Activated T-cell treated with anti-CD3 and anti-CD28 coated beads for 1 hour (primary cell): Measurements from ENCODE around the gene YTHDC1.

ENCODE experiments used
- DNase-seq: peaks from one replicate; pipeline ENCODE4 v3.0.0-alpha.2; 2020; ENCODE audit warnings: low read depth

Gene YTHDC1

DNA sequence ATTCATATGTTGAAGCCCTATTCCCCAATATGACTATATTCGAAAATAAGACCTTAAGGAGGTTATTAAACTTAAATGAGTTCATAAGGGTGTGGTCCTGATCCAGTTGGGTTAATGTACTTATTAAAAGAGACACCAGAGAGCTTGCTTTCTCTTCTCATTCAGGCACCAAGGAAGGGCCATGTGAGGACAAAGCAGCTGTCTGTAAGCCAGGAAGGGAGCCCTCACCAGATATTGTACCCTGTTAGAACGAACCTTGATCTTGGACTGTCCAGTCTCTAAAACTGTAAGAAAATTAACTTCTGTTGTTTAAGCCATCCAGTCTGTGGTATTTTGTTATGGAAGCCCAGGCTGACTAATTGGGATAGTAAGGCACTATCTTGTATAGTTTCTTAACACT is 9.1 kb upstream of the YTHDC1 start:
- no peak for DNase-seq

DNA sequence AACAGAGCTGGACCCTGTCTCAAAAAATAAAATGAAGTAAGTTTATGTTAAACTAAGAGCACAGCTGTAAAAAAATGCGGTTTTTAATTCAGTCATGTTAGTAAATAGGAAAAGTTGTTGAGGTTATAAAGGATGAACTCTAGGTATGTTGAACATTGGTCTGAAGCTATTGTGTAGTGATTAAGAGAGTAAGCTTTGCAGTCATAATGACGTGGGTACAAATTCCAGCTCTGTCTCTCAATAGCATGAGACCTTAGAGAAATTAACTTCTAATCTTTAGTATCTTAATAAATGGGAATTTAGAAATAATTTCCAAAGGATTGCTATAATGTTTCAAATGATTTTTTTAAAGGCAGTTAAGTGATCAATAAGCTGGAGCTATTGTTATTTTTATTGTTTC is 2.9 kb upstream of the YTHDC1 start:
- DNase-seq, result no peak

DNA sequence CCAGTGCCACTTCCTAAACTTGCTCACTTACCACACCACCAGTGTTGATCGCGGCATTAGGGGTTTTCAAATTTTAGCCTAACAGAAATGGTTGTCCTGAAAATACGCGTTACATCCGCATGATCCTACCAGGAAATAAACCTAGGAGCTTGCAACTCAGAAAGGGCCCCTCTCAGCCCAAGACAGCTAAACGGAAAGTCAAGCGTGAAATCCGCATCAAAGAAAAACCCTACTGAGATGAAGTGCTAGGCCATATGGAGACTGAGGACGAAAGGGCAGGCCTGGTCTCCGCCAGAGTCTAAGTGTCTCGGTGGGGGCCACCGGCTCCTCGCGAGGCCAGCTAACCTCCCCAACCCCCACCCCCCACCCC is 626 bp downstream of the YTHDC1 start:
- no peak for DNase-seq

DNA sequence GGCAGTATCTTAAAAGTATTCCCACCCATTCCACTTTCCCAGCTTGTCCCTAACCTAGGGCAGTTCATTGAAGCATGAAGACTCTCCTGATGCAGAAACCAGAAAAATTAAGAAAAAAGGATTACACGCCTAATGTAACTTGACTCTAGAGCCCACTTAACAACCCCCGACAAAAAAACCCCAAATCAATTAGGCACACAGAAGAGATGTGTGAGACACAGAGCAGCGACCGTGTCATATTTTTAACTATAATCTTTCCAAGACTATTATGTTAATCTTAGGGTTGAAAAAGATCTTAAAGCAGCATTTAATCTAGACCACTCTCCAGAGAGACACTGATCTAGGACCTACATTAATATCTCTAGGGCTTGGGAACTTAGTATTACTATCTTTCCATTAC is 1.3 kb downstream of the YTHDC1 start:
- DNase-seq, result no peak

DNA sequence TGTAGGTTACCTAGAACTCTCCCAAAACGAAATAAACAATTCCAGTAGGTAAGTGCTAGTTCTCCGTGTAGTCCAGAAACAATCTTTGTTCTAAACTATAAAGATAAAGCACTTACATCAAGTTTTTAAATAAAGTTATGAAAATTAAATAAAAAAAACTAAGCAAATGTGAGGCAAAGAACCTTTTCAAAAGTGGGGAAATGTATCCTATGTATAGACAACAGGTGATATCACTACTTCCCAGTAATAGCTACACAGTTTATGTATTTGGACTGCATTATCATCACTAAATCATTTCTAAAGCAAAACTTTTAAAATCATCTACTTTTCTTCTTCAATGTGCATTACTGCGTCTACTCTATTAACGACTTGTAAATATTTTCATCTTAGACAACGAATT is 2.0 kb downstream of the YTHDC1 start:
- no peak for DNase-seq

DNA sequence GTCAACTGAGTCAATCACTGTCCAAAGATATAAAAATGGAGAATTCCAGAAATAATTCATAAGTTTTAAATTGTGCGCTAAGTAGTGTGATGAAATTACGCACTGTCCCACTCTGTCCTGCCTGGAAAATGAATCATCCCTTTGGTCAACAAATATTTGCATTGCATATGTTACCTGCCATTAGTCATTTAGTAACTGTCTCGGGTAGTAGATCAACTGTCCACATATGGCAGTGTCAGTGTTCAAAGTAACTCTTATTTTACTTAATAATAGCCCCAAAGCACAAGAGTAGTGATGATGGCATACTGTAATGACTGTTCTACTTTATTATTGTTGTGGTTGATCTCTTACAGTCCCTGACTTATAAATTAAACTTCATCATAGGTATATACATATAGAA is 3.4 kb downstream of the YTHDC1 start:
- no peak for DNase-seq

DNA sequence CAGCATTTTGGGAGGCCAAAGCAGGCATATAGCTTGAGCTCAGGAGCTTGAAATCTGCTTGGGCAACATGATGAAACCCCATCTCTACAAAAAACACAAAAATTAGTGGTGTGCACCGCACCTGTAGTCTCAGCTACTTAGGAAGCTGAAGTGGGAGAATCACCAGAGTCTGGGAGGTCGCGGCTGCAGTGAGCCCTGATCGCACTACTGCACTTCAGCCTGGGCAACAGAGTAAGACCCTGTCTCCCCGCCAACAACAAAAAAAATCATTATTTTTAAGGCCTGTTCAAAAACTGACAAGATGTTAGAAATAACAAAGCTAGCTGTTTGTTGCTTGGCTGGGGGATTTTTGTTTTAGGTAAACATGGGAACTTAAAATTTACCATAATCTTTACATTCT is 5.1 kb downstream of the YTHDC1 start:
- no peak for DNase-seq

DNA sequence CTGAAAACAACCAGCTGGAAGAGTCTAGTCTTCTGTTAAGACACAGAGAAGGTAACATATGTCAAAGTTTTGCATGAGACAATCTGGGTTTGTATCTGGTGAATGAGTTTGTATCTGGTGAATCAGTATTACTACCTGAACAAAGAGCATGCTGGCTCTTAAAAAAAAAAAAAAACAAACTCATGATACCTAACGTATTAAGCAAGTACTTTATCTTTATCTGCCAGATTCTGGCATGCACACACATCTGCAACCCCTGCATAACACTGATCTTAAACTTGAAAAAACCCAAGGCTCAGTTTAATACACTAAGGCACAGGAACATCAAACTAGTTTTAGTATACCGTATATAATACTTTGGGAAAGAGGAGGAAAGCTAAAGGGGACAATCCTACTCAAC is 5.8 kb downstream of the YTHDC1 start:
- DNase-seq, result no peak

DNA sequence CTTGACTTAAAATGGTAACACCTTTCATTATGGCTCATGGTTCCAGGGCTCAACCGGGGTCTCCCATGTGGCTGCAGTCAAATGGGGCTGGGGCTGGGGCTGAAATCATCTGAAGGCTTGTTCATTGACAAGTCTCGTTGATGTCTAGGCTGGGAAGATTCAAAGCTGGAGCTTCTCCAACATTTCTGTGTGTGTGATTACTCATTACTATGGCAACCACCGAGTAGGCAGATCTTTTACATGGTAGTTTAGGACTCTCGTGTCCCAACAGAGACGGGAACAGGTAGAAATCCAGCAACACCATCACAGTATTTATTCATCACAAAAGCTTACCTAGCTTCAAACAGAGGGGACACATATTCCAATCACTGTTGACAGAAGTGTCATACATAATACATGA is 7.8 kb downstream of the YTHDC1 start:
- DNase-seq, result no peak

DNA sequence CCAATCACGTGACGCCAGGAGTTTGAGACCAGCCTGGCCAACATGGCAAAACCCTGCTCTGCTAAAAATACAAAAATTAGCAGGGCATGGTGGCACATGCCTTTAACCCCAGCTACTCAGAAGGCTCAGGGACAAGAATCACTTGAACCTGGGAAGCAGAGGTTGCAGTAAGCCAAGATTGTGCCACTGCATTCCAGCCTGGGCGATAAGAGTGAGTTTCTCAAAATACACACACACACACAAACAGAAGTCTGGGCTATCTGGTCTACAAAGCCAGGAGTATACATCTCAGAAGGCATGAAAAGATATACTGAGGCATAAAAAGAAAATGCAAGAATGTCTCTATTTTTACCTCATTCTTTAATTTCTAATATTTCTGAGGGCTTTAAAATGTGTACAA is 11.3 kb downstream of the YTHDC1 start:
- DNase-seq, result no peak

DNA sequence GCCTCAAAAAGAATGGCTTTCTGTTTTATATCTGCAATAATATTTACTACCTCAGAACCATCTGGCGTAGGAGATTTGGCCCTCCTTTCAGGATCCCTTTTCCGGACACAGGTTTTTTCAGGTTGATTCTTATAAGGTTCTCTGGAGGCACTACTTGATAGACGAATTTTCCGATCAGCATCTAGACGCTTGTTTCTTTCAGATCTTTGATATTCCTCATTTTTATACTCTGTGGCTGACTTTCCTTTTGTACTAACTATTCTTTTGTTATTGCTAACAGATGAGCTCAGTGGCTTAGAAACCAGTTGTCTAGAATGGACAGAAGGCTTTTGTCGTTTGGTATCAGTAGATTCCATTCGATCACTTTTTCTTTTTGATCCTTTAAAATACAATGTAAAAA is 12.4 kb downstream of the YTHDC1 start:
- no peak for DNase-seq

DNA sequence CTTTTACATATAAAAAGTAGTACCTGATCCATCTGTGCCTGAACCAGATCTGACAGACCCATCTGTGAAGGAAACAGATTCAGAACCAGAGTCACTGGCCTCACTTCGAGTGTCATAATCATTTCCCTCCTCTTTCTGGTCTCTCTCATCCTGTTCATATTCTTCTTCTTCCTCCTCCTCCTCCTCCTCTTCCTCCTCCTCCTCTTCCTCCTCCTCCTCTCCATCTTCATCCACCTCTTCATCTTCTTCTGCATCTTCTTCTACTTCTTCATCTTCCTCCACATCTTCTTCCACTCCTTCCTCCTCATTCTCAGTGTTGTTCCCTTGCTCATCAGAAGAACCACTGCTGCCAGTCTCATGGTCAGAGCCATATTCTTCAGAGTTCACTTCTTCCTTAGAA is 12.9 kb downstream of the YTHDC1 start:
- DNase-seq, result no peak

DNA sequence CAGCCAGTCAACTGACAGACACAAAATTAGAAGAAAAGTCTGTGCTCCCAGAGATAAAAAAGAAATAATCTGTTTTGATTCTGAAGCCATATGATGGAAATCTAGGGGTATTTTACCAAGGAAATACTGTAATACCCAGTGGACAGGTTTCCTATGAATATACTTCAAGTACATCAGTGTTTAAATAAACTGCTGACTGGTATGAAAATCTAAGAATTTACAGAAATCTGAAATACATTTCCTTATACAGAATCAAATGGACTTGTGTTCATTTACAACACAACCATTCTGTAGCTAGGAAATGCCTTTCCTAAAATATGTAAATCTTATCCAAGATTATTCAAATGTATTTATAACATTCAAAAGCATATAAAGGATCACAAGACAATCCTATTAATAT is 13.4 kb downstream of the YTHDC1 start:
- no peak for DNase-seq

DNA sequence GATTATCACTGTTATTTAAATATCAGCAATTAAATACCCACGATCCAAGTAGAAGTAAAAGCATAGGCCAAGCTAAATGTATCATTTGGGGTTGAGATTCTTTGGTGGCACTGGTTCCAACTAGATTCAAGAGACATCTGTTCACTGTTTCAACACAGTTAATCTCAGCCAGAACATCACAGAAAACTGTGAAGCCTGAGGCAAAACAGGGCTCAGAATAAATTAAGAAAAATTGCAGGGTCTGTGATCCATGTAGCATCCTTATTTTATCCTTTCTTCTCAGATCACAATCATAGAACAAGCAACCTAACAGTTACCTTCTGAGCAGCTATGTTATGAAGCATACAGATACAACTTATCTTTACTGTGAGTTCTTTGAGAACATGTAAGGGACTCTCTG is 23.7 kb downstream of the YTHDC1 start:
- no peak for DNase-seq

DNA sequence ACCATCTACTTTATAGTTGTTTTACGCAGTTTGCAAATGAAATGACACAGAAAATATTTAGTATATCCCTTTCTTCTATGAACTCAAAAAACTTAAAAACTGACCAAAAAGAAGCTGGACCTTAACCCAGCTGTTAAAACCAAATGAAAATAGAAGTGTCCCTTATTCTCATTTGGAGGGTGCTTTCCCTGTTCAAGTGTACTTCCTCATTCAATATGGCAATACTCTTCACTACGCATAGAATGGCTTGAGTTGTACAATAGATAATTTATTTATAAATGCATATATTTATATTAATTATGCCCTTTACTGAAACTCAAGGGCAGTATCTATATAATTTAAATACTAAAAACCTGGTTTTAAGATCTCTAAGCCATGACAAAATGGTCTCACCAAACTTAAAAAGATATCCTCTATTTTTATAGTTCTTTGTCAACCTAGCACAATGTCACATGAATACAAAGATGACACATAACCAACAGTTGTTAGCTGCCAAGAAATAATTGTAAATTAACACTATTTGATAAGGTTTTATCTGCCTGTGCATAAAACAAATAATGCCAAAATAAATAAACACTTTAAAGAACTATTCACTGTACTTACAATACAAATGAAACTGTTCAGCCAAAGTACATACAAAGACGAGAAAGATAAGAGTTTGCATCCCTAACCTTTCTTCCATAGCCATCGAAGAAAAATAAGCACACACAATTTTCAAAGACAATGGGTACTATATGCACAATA is 25.2 kb downstream of the YTHDC1 start:
- DNase-seq, result no peak

DNA sequence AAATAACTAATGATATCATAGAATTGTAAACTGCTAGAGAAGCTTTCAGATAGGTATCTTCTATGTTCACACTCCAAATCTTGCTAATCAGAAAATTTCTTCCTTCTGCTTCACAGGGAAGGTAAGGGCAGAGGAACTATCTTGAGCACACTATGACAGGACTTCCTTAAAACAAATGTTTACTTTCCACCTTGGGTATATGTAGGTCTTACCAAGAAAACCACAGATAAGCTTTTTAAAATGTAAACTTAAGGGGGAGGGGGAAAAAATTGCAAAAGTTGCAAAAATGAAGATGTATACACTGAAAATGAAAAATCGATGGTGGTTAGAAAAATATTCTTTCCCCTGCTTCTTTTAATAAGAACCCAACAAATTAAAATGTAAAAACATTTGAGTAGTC is 30.9 kb downstream of the YTHDC1 start:
- no peak for DNase-seq

DNA sequence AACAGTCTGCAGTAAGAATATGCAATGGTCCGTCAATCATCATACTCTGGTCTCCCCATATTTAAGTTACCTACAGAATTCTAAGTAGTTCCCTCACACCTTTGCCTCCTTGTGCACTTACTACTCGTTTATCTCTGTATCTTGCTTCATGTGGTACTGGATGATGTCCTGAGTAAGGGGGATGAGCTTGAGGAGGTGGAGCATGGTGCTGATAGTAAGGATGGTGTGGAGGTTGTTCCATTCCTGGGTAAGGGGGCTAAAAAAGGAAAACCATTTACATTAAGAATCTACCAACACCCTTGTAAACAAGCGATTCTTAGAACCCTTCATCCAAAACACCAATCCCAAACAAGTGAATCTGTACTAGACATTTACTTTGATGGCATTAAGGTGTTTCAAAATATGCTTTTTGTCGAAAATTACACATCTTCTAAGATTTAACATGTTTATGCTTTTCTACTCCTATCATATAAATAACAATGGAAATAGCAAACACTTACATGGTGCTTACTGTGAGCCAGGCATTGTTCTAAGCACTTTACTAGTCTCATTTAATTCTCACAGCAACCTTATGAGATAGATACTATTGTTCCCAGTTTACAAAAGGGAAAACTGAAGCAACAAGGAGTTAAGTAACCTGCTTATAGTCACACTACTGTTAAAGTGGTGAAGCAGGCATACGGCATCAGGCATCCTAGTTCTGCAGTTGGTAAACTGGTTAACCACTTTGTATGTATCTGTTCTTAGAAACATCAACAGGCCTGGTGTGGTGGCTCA is 33.5 kb downstream of the YTHDC1 start:
- no peak for DNase-seq

DNA sequence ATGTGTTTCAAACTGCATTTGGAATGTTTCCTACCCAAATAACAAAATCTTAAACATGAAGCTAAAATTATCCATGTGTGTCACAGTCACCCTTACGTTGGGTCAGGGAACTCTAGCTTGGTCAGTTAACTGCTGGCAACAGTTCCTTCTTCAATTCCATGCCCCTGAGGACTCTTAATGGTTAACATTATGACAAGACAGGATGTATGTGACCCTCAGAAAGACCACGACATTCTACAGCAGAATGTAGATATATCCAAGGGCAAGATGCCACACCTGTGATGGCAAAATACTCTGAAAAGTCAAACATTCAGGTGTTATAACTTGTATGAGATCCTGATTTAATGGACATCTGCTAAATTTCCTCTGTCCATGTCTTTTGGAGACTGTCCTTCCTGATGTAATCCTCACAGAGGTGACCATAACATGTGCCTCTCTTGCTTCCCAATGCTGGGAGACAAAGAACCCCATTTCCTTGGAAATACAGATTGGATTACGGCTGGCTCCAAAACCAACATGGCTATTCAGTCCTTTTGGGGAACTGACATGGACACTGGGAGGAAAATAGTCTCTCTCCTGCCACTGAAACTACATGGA is 39.1 kb downstream of the YTHDC1 start:
- DNase-seq, result no peak

DNA sequence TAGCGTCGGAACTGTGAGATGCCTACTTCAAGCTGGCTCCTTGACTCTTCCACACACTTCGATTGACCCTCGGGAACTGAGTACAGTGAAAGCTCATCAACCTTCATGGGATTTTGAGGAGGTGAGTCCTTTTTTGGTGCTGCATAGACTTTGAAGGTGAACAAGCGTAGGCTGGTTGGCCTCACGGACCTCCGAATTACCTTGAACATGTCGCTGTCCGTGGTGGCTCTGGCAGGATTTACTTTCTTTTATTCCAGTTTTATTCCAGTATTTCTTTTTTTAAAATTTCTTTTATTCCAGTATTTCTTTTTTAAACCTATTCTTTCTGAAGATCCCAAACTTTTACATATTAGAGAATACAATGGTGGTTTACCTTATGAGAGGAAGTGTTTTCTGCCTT is 45.2 kb downstream of the YTHDC1 start:
- no peak for DNase-seq

DNA sequence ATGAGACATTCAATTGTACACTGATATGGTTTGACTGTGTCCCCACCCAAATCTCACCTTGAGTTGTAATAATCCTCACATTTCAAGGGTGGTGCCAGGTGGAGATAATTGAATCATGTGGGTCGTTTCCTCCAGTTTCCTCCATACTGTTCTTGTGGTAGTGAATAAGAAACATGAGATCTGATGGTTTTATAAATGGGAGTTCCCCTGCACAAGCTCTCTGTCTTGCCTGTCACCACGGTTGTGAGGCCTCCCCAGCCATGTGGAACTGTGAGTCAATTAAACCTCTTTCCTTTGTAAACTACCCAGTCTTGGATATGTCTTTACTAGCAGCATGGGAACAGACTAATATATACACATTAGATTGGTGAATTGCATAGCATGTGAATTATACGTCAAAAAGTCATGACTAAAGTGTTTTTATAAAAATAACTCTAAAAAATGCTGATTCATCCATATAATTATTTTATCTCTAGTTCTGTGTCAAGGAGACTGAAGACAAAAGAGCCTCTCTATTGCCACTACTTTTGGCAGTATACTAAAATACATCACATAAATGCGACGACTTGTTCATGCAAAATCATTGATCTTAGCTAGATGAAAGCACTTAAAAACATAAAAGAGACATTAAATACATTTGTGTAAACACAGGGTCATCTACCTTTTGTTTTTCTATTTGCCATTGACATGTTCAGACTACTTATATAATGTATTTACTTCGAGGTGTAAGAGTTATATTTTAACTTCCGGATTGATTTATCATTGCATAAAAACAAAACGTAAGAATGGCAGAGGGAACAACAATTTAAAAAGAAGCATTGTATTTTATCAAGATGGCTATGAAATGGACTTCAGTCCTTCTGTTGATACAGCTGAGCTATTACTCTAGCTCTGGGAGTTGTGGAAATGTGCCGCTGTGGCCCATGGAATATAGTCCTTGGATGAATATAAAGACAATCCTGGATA is 50.1 kb downstream of the YTHDC1 start:
- no peak for DNase-seq

DNA sequence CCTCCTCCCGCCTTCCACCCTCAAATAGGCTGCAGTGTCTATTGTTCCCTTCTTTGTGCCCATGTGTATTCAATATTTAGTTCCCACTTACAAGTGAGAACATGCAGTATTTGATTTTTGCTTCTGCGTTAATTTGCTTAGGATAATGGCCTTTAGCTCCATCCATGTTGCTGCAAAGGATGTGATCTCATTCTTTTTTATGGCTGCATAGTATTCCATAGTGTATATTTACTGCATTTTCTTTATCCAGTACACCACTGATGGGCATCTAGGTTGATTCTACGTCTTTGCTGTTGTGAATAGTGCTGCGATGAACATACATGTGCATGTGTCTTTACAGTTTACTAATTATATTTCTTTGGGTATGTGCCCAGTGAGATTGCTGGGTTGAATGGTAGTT is 52.8 kb downstream of the YTHDC1 start:
- no peak for DNase-seq

DNA sequence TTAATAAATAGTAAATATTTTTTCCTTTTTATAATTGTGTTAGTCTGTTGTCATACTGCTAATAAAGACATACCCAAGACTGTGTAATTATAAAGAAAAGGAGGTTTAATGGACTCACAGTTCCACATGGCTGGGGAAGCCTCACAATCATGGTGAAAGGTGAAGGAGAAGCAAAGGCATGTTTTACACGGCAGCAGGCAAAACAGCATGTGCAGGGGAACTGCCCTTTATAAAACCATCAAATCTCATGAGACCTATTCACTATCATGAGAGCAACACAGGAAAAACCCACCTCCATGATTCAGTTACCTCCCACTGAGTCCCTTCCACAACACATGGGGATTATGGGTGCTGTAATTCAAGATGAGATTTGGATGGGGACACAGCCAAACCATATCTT is 58.6 kb downstream of the YTHDC1 start:
- no peak for DNase-seq

DNA sequence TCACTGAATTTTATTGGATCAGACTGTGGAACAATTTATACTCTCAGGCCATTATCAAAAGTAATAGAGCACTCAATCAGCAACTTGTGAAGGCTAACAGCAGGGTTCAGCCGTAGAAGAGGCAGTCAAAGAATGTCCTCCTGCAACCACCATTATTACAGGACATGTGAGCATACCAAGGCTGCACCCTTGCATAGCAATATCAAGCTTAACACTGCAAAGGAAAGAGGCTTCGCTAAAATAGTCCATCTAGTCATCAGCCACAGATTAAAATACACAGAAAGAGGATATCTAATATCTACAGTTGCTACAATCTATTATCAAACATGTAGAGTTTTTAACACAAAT is 61.5 kb downstream of the YTHDC1 start:
- DNase-seq, result no peak
